NCI-H1092 treated with DMSO at 0.1 percent for 48 hours (cell line): ENCODE results near the gene BMPER.
A peak's percentile ranks its signal among the peaks of the same experiment; 100 is the strongest.

Experiments
- DNase-seq: peaks from one replicate; lab custom pipeline; 2025; lab: John Stamatoyannopoulos, UW

The BMPER gene

GRCh38 chr7:34031156-34031555 lies 125.8 kb downstream of the BMPER start:
- no peak for DNase-seq

GRCh38 chr7:34034728-34035127 lies 129.4 kb downstream of the BMPER start:
- no peak for DNase-seq

- DNase-seq = no peak
Measured at GRCh38 chr7:34036051-34036920, 130.9 kb downstream of the BMPER start.

- DNase-seq = no peak
Measured at GRCh38 chr7:34036972-34037792, 131.8 kb downstream of the BMPER start.

GRCh38 chr7:34038816-34039470 lies 133.6 kb downstream of the BMPER start:
- DNase-seq = no peak

GRCh38 chr7:34041707-34042106 lies 136.4 kb downstream of the BMPER start:
- DNase-seq = no peak

- no peak for DNase-seq
Measured at GRCh38 chr7:34042406-34042805, 137.1 kb downstream of the BMPER start.

GRCh38 chr7:34043461-34044305 lies 138.3 kb downstream of the BMPER start:
- DNase-seq = no peak

- DNase-seq = no peak
Measured at GRCh38 chr7:34044306-34044643, 138.9 kb downstream of the BMPER start.

GRCh38 chr7:34044734-34045353 lies 139.5 kb downstream of the BMPER start:
- no peak for DNase-seq

GRCh38 chr7:34048445-34048844 lies 143.1 kb downstream of the BMPER start:
- DNase-seq = no peak

- no peak for DNase-seq
Measured at GRCh38 chr7:34054075-34054474, 148.7 kb downstream of the BMPER start.

- DNase-seq = no peak
Measured at GRCh38 chr7:34057136-34057535, 151.8 kb downstream of the BMPER start.

GRCh38 chr7:34057956-34058355 lies 152.6 kb downstream of the BMPER start:
- DNase-seq = no peak

GRCh38 chr7:34058801-34059135 lies 153.4 kb downstream of the BMPER start:
- DNase-seq = no peak

- DNase-seq = peak; percentile 13
Measured at GRCh38 chr7:34059136-34059828, 153.9 kb downstream of the BMPER start.

- no peak for DNase-seq
Measured at GRCh38 chr7:34060196-34060947, 155.0 kb downstream of the BMPER start.

- no peak for DNase-seq
Measured at GRCh38 chr7:34061149-34061548, 155.8 kb downstream of the BMPER start.

- no peak for DNase-seq
Measured at GRCh38 chr7:34062341-34062740, 157.0 kb downstream of the BMPER start.

- no peak for DNase-seq
Measured at GRCh38 chr7:34062826-34063225, 157.5 kb downstream of the BMPER start.
